NCI-H1105 treated with DMSO at 0.1 percent for 48 hours (cell line): ENCODE results near the gene BCAS3.
A peak's percentile ranks its signal among the peaks of the same experiment; 100 is the strongest.

Source experiments
- DNase-seq: peaks from one replicate; lab custom pipeline; 2025; lab: John Stamatoyannopoulos, UW

BCAS3 gene

GRCh38 chr17:61411261-61412142 lies 733.9 kb downstream of the BCAS3 start:
- DNase-seq = no peak

DNA sequence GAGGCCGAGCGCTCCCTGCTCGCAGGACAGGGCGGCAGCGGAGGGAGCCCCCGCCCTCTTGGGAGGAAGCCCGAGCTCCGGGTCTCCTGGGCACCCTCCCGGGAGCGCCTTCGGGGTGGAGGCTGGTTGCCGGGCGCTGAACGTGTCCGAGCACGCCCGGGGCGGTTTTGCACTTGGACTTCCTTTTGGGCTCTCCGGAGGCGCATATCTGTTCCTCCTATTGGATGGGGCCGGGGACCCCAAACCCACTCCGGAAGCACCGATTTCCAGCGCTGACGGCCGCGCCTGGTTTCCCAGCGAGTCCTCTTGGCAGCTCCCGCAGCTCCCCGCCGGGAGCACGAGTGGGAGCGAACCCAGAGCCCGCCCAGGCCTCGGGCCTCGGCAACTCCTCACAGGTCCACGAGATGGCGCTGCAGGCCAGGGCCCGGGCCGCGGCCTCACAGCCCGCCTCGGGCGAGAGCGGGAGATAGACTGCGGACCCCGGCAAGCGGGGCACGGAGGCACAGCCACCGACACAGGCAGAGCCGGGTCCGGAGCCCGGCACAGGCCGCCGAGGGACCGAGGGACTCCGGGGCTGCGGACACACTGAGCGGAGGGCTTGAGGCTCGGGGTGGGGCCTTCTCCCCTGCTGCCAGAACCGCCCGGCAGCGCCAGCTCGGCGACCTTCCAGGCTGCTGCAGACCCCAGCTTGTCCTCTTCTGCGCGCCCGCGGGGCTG lies 734.6 kb downstream of the BCAS3 start:
- peak; percentile 69 for DNase-seq

DNA sequence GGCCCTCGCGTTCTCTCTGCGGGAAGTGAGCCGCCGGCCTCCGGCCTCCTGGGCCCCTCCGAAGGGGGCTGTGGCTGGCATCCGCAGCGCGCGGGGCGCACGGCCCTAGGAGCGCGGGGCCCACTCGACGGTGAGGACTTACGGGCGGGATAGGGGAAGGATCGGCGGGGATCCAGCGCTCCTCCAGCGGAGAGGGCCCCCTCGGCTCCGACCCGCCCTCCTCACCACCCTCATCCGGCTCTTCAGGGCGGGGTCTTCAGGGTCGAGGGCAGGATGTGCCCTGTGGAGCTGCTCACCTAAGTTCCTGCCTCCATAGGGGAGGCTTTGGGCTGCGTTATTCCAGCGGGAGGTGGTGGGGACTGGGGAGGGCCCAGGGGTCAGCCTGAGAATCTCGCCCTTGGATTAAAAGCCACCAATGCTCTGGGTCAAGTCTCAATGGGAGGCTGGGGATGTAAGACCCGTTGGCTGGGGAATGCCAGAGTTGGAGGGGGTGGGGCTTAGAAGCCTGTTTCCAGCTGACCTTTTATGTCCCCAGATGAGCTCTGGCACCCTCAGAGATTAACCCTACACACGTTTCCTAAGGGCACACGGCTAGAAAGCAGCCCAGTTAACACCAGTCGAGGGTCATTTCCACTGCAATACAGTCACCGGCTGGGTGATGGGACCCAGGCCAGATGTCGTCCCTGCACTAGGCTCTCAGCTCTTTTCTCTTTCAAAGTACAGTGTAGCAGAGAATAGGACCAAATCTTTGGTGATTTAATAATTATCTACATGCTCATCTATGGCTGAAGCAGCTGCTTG lies 735.4 kb downstream of the BCAS3 start:
- DNase-seq = peak; percentile 55

GRCh38 chr17:61413661-61414126 lies 736.0 kb downstream of the BCAS3 start:
- DNase-seq = no peak

- no peak for DNase-seq
Observed at GRCh38 chr17:61414141-61414935, 736.7 kb downstream of the BCAS3 start.

GRCh38 chr17:61414936-61415251 lies 737.2 kb downstream of the BCAS3 start:
- no peak for DNase-seq

- DNase-seq = no peak
Observed at GRCh38 chr17:61415374-61416210, 737.9 kb downstream of the BCAS3 start.

GRCh38 chr17:61416211-61416539 lies 738.5 kb downstream of the BCAS3 start:
- no peak for DNase-seq

GRCh38 chr17:61416540-61417363 lies 739.1 kb downstream of the BCAS3 start:
- DNase-seq = peak; percentile 26

DNA sequence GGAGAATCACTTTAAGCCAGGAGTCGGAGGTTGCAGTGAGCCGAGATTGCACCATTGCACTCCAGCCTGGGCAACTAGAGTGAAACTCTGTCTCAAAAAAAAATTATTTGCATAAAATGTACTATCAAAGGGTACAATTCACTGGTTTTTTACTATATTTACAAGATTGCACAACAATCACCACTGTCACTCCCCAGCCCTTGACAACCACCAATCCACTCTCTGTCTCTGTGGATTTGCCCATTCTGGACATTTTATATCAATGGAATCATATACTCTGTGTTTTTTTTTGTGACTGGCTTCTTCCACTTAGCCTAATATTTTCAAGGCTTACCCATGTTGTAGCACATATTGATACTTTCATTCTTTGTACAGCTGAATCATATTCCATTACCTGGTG lies 740.8 kb downstream of the BCAS3 start:
- DNase-seq = no peak

DNA sequence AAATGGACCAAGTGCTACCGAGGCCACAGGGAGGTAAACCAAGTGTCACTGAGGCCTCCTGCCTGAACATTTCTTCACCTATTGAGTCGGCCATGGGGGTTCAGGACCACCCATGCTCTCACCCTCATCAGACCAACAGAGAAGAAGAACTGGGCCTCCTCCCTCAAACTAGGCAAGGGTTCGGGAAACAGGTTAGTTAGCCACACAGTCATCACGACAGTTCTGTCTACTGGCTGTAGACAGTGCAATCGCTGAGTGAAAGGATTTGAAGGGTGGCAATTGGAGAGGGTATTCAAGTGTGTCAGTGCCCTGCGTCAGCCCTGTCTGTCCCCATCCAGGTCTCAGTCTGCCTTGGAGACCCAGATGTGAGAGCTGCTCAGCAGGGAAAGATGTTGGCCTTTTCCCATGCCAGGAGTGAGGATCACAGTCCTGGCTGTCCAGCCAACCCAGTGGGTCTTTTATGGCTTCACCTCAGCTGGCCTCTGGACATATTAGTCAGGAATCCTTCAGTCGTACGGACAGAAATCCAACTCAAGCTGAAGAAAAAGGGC lies 741.9 kb downstream of the BCAS3 start:
- no peak for DNase-seq

- DNase-seq = no peak
Observed at GRCh38 chr17:61420052-61420451, 742.4 kb downstream of the BCAS3 start.

DNA sequence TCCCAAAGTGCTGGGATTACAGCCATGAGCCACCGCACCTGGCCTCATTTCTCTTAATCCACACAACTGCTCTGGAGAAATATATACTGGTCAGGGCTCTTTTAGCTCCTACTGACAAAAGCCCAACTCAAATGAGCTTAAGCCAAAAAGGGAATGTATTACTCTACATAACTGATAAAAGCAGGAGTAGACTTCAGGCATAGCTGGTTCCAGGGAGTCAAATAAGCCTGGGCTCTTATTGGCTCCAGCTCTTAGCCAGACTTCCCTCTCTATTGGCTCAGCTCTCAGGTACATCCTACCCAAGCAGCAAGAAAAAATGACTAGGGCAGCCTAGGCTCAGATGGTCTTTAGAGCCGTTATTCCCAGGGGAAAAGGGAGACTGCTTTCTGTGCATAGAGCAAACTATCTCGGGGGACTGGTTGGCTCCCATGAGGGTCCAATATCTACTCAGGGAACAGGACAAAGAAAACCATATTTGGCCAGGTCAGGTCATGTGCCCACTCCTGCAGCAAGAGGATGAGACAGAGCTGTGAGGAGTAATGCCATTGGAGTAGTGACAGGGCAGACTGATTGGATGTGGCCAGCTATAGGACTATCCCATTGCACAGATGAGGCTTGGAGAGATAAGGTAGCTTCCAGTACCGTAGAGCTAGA lies 743.2 kb downstream of the BCAS3 start:
- no peak for DNase-seq

- no peak for DNase-seq
Observed at GRCh38 chr17:61421460-61421859, 743.8 kb downstream of the BCAS3 start.

GRCh38 chr17:61422116-61422799 lies 744.6 kb downstream of the BCAS3 start:
- no peak for DNase-seq

GRCh38 chr17:61422869-61423268 lies 745.2 kb downstream of the BCAS3 start:
- no peak for DNase-seq

- no peak for DNase-seq
Observed at GRCh38 chr17:61423967-61424649, 746.5 kb downstream of the BCAS3 start.
